Measurements from ENCODE around the gene CPN2.

Gene CPN2

GRCh38 chr3:194352667-194353246 is 1.6 kb upstream of the CPN2 start:
- DNase-seq = no peak

GRCh38 chr3:194351952-194352536 is 916 bp upstream of the CPN2 start:
- DNase-seq = peak in 1 of 2 experiments; percentile 7

DNA sequence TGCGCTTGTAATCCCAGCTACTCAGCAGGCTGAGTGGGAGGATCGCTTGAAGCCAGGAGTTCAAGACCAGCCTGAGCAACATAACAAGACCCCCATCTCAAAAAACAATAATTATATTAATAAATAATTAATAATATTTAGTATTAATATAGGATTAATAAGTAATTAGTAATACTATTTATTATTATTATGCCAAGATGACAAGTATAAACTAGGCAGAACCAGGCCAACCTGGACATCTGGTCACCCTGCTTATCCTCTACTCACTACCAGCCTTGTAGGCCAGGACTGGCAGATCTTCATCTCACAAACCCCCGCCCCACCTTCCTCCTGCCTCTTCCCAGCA is 429 bp downstream of the CPN2 start:
- DNase-seq = no peak

GRCh38 chr3:194348354-194348753 is 2.8 kb downstream of the CPN2 start:
- no peak for DNase-seq

- no peak for DNase-seq
Observed at GRCh38 chr3:194346621-194347020, 4.5 kb downstream of the CPN2 start.

DNA sequence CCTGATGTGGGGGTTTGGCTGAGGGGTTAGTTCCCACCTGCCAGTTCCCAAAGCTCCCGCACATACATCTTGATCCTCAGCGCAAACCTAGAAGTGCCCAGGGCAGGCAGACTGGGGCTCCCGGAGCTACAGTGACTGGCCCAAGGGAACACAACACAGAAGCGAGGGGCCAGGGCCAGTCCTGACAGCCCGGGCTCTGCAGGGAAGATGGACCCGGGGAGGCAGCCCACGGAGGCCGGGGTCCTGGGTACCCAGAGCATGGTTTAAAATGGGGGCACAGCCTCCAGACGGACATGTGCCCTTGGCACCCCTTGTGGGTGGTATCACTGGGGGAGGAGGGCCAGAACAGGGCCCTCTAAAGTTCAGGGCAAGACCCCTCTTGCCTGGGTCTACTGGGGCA is 5.1 kb downstream of the CPN2 start:
- DNase-seq = no peak

GRCh38 chr3:194344012-194344411 is 7.1 kb downstream of the CPN2 start:
- peak; percentile 46 to 75 for DNase-seq

DNA sequence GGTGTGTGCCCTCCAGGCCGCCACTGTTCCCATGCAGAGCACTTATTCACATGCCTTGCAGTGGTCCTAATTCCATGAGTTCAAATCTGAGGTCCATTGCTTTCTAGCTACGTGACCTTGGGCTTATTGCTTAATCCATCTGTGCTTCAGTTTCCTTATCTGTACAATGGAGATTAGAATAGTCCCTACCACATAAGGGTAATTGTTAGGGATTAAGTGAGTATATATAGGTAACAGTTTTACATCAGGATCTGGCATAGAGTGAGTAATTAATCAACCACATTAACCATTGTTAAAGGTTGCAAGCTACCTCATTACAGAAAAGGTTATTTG is 7.6 kb downstream of the CPN2 start:
- DNase-seq = no peak

DNA sequence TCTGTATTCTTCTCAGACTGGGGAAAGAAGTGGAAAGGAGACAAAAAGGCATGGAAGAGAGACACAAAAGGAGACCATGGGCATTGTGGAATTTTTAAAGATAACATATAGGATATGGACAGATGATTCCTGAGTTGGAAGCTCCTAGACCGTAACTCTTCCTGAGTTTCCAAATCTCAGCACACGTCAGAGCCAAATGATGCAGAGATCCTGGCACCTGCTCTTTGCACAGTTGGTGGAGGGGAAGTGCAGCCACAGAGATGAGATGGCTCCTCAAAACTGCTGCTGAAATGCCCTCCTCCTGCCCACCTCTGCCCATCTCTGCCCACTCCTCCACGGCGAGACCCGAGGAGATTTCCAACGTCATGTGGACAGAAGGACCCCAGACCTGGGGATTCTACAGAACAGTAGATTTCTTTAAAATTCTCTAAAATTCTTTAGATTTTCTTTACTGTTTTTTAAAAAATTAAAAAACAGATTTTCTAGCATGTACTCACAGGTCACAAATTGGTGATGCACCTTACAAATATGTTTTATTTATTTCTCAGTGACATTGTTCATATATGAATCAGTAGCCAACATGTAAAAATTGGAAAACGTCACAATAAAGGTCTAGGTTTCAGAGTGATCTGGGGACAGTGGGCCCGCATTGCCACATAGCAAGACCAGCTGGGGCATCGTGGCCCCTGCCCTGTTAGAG is 8.1 kb downstream of the CPN2 start:
- DNase-seq = no peak

DNA sequence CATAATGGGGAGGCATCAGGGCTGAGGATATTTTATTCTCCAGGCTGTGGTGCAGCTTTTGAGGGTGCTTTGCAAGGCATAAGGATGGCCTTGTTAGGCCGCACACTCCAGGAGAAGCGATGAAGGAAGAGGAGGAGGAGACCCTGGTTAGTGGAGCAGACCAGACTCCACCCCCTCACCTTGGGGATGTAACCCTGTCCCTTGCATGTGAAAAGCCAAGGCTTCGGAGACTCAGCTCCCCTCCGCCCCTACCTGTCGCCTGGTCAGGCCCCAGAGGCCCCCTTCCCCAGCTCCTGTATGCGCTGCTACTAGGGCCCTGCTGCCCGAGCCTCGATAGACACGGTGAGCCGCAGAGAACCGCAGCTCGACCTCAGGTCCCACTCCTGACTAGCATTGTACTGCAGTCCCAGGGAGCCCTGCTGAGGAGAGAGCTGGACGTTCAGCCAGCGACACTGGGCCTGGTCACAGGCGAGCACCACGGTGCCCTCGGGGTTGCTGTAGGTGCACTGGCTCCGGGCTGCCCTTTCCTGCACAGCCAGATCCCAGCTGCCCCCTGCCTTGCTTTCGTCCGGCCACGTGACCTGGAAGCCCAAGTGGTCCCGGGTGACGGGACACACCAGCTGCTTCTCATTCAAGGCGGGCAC is 10.2 kb downstream of the CPN2 start:
- DNase-seq = no peak

DNA sequence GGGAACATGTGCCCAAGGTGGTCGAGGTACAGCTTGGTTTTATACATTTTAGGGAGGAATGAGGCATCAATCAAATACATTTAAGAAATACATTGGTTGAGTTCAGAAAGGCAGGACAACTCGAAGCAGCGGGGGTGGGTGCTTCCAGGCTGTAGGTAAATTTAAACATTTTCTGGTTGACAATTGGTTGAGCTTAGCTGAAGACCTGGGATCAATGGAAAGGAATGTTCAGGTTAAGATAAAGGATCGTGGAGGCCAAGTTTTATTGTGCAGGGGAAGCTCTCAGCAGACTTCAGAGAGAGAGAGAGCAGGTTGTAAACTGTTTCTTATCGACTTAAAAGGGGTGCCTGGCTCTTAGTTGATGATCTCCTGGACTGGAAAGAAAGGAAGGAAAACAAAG is 11.3 kb downstream of the CPN2 start:
- no peak for DNase-seq

- no peak for DNase-seq
Observed at GRCh38 chr3:194339356-194339755, 11.8 kb downstream of the CPN2 start.

GRCh38 chr3:194337965-194338753 is 13.0 kb downstream of the CPN2 start:
- DNase-seq = no peak

DNA sequence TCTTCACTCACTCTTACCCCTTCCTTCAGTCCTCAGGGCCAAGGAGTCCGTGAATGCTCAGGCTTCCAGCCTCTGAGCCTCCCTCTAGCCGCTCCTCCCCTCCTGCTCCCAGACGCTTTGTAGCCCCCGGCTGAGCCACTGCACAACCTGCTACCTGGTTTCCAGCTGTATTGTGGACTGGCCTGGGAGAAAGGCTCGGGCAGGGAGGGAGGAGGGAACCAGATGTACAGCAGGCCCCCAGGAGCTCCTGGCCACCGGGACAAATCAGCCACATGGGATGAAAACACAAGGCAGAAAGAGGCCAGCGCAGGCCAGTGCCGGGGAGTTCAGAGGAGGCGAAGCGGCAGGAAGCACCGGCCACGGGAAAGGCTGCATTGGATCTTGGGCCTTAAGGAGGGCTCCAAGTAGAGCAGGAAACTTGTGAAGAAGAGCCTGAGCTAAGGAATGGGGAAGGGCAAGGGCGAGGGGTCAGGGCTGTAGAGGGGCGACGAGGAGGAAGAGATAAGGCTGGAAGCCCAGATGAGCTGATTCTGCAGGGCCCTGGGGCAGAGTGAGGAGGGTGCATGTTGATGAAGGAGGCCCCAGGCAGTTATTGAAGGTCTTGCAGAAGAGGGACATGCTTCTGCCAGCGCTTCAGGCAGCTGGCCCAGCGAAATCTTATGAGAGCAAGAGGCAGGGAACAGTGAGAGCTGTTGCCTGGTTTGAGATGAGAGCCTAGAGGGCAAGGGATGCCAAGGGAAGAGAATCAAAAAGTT is 14.3 kb downstream of the CPN2 start:
- DNase-seq = no peak

DNA sequence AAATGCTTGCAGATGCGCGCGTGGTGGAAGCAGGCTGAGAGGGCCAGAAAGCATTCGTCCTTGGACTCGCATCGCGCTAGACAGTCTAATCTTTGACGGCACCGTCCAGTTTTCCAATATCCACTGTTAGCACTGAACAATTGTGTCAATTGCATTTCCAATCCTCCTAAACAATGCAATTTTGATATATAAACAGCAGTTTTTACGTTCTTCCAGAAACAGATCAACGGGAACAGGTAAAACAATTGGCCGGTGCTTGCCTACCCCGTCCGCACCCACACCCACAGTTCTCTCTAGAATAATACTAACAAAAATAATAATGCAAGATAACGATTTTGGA is 17.2 kb downstream of the CPN2 start:
- no peak for DNase-seq

GRCh38 chr3:194333212-194333980 is 17.7 kb downstream of the CPN2 start:
- DNase-seq = peak; percentile 84 to 90

DNA sequence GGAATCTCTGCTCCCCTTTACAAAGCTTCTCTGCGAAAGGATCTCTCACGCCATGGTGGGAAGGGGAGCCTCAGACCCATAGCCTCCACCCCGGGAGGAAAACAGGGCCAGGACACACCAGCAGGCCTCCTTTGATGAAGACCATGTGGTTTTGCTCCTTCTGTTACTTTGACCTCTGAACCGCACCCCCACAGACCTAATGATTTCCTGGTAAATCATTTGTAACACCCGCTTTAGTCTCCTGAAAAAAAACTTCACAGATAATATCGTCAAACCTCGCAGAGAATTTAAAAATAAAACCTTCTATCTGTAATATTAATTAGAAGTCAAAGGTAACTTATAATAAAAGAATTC is 18.3 kb downstream of the CPN2 start:
- DNase-seq = no peak

GRCh38 chr3:194330579-194330978 is 20.5 kb downstream of the CPN2 start:
- DNase-seq = no peak

DNA sequence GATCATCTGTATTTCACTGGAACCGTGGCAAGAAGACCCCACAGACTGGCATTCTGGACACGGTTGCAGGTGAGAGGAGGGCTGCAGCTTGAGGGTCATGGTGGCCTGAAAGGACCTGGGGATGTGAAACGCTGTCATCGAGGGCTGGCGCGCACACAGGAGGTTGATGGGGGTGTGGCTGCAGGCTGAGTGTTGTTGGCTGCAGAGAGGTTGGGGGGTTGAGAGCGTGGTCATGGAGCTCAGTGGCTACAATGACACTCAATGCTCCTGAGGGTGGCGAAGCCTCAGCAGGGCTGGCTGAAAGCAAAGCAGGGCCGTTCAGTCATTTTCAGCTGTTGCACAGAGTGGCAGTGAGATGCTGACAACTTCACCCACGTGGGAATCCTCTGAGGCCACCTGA is 21.0 kb downstream of the CPN2 start:
- no peak for DNase-seq

GRCh38 chr3:194329583-194329965 is 21.6 kb downstream of the CPN2 start:
- DNase-seq = no peak

GRCh38 chr3:194328942-194329582 is 22.1 kb downstream of the CPN2 start:
- DNase-seq = no peak

Data from stimulated activated CD4-positive, alpha-beta T cell treated with anti-CD3 and anti-CD28 coated beads, Interleukin-4, amount 100 ng/mL, for 4 hours (primary cell).